GM18868 (cell line): ENCODE data around the gene LRRC8E.

Experiments
- ATAC-seq: cut with Tn5 transposase; IDR thresholded peaks from one replicate; pipeline ENCODE4 v1.9.1; 2021; ENCODE audit warnings: mild to moderate bottlenecking, moderate library complexity; ENCODE audit not compliant: unreplicated experiment

The LRRC8E gene

DNA sequence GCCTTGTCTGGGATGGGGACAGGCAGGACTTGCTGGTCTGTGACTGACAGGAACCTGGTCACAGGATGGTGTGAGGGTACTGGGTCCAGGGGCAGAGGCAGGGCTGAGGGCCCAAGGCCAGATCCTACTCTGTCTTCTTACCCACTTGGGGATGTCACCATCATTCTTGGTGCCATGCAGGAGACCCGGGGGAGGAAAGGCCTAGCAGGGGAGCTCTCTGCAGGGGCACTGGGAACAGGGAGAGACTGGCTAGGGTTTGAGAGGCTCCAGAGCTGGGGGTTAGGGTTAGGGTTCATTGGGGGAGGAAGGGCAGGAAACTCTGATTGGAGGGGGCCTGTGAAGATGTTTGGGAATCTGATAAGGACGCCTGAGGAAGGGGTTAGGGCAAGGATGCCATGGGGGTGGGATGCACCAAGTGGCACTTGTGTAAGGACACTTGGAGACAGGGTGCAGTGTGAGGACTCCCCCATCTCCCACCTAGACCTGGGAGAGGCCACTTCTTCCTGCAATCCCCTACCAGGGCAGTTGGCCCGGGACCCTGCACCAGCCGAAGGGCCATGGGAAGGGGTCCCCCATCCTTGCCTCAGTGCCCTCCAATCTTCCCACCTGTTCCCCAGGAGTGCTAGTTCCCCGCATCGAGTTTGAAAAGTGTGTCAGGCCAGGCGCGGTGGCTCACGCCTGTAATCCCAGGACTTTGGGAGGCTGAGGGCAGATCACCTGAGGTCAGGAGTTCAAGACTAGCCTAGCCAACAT, 21.0 kb upstream of the LRRC8E start:
- no peak for ATAC-seq

DNA sequence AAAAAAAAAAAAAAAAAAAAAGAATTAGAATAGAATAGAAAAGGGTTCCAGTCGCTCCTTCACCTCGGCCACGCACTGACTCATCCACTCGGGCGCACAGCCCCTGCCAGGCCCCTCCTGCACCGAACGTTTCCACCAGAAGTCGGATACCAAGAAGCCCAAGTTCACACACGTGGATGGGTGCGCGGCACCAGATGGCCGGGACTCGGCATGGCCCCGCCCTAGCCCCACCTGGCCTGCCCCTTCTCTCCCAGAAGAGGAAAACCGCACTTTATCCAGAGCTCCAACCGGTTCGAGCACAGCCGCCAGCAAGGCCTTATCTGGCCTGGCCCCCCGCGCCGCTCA, 20.0 kb upstream of the LRRC8E start:
- ATAC-seq, result no peak

DNA sequence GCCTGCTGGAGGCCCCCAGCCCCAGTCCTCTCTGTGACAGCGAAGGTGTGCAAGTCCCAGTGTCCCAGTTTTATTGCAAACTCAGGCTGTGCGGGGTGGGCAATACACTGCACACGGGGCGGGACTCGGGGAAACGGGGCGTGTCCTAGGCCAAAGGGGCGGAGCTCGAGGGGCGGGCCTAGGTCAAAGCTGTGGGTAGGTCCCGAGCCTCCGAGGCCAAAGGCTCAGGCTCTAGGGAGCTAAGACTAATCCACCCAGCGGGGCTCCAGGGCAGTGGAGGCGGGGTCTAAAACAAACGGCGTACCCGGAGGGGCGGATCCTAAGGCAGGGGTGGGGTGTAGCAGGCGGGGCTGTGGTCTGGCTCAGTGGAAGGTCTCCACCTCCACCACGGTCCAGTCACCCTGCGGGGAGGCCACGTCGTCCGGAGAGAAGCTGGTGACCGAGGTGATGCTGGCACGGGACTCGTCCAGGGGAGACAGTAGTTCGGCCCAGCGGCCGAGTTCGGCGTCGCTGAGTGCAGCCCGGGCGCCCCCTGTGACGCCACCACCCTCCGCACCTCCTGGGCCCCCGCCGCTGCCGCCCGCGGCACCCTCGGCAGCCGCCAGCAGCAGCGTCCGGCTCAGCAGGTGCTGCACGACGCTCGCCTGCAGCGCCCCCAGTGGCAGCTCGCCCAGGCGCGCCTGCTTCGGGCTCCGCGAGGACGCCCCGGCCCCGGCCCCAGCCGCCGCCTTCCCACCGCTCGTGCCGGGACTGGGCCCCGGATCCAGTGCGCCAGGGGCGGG, 19.4 kb upstream of the LRRC8E start:
- ATAC-seq, result peak; percentile 54

DNA sequence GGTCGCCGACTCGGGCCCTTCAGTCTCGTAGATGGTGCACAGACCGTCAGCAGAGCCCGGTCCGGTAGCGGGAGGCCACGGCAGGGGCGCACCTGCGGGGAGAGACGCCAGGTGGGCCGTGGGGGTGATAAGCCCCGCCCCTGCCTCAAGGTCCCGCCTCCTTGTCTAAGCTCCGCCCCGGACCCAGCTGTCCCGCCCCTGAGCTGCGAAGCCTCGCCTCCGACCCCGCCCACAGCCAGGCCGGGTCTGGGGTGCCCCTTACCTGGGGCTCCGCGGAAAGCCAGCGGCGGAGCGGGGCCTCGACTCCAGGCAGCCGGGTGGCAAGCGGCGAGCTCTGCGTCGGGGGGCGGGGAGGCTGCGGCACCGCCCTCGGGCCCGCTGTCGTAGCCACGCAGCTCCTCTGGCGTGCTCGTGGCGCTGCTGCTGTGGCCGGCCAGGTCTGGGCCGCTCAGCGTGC, 18.8 kb upstream of the LRRC8E start:
- ATAC-seq, result peak; percentile 48

DNA sequence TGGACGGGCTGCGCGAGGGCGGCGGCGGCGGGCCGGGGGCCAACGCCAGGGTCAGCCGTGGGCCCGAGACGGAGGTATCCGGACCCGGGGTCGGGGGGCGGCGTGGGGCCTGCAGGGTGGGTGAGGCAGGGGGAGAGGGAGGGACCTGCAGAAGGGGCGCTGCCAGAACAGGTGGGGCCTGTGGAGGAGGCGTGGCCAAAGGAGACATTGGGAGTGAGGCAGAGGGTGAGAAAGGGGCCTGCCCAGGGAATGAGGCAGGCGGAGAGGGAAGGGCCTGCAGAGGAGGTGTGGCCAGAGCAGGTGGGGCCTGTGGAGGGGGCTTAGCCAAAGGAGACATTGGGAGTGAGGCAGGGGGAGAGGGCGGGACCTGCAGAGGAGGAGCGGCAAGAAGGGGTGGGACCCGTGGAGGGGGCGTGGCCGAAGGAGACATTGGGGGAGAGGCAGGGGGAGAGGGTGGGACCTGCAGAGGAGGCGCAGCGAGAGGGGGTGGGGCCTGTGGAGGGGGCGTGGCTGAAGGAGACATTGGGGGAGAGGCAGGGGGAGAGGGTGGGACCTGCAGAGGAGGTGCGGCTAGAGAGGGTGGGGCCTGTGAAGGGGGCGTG, 18.3 kb upstream of the LRRC8E start:
- no peak for ATAC-seq

DNA sequence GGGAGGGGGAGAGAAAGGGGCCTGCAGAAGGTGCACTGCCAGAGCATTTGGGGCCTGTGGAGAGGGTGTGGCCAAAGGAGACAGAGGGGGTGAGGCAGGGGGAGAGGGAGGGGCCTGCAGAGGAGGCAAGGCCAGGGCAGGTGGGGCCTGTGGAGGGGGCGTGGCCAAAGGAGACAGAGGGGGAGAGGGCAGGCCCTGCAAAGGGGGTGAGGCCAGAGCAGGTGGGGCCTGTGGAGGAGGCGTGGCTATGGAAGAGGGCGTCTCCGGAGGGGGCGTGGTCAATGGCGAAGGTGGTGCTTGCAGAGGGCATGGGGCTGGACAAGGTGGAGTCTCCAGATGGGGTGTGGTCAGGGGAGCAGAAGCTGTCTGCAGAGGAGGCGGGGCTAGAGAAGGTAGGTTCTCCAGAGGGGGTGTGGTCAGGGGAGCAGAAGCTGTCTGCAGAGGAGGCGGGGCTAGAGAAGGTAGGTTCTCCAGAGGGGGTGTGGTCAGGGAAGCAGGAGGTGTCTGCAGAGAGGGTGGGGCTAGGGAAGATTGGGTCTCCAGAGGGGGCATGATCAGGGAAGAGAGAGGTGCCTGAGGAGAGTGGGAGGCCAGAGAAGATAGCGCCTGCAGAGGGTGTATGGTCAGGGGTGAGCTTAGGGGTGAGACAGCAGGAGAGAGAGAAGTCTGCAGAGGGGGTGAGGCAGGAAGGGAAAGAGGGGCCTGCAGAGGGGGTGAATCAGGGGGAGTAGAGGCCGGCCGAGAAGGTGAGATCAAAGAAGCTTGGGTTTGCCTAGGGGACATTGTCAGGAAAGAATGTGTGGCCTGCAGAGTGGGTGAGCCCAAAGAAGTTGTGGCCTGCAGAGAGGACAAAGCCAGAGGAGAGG, 17.5 kb upstream of the LRRC8E start:
- ATAC-seq, result no peak

DNA sequence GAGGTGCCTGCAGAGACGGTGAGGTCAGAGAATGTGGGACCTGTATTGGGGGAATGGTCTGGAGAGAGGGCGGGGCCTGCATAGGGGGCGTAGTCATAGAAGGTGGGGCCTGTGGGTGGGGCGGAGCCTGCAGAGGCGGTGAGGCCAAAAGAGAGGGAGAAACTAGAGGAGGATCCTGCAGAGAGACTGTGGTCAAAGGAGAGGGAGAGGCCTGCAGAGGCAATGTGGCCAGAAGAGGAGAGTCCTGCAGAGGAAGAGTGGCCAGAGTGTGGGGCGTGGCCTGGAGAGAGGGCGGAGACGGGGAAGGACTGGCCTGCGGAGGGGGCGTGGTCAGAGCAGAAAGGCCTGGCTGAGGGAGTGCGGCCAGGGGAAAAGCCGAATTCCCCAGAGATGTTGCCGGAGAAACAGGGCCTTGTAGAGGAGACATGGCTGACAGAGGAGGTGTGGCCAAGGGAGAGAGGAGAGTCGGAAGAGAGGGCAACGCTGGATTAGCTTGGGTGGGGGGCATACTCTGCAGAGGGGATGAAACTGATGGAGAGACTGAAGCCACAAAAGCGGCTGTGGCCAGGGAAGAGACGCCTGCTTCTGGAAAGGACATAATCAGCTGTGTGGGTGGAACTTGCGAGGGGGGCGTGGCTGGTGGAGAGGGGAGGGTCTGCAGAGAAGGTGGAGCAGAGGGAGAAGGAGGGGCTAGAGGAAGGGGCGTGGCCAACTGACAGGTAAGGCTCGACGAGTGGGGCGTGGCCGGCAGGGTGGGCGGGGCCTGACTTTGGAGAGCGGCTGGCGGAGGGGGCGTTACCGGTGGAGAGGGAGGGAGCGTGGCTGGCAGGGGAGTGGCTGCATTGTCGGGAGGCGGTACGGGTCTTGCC, 16.6 kb upstream of the LRRC8E start:
- no peak for ATAC-seq

DNA sequence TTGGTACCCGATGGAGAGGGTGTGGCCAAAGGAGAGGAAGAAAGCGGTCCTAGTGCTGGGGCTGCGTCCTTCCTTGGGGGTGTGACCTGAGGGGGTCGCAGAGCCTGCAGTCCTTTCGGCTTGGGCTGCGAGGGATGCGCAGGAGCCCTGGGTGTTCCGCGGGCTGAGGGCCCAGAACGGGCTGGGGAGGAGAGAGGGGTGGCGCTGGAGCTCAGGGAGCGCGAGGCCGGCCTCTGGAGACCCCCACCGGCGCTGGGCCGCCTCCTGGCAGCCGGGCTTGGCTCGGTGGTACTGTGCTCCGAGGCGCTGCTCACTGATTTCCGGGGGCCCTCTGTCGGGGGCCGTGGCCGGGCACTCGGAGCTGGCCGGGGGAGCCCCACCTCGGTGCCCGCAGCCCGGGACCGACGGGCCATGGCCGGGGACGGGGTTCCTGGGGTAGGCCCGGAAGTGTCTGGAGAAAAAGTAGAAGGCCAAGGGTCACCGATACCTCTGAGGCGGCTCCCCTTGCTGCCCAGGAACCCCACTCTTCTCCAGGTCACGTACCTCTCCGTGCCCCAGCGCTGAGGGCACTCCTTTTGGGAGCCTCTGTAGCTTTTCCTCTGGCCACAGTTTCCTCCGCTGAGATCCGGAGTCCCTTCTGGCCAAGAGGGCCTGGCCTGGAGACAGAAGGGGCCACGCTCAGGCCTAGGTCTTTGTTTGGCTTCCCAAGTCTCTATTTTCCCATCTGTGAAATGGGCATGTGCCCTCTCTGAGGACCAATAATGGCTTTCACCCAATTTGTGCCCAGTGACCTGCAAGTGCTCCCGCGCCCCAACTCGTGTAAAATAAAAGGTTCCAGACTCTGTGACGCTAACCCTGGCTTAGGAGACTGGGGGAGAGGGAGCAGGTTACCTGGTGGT, 15.8 kb upstream of the LRRC8E start:
- ATAC-seq, result no peak

DNA sequence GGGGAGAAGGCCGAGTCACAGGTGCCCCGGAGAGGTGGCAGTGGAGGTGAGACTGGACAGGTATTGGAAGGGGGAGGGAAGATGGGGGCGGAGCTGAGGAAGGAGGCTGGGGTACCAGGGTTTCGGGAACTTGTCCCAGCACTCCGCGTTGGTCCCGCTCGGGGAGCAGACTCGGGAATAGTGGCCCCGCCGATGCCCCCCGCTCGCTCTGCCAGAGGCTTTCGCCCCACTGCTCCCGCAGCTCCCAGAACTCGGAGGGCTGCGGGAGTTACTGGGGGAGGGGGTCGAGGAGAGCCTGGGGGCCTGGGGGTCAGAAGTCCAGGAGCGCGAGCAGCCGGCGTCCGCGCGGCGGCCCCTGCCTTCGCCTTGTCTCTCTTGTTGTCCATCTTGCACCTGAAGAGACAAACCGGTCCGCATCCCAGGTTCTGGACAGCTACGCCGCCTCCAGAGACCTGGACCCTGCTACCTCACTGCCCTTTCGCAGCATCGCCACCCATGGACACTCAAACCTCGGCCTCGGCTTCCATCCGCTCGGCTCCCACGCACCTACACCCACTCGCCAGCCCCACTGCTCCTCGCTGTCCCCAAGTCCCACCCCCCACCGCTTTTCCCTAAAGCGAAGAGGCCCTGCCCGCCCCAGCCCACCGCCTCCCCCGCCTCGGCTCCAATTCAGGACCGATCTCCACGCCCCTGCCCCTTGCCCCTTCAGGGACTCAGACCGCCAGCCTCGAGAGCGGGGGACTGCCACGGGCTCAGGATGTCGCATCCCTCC, 14.8 kb upstream of the LRRC8E start:
- ATAC-seq, result no peak

DNA sequence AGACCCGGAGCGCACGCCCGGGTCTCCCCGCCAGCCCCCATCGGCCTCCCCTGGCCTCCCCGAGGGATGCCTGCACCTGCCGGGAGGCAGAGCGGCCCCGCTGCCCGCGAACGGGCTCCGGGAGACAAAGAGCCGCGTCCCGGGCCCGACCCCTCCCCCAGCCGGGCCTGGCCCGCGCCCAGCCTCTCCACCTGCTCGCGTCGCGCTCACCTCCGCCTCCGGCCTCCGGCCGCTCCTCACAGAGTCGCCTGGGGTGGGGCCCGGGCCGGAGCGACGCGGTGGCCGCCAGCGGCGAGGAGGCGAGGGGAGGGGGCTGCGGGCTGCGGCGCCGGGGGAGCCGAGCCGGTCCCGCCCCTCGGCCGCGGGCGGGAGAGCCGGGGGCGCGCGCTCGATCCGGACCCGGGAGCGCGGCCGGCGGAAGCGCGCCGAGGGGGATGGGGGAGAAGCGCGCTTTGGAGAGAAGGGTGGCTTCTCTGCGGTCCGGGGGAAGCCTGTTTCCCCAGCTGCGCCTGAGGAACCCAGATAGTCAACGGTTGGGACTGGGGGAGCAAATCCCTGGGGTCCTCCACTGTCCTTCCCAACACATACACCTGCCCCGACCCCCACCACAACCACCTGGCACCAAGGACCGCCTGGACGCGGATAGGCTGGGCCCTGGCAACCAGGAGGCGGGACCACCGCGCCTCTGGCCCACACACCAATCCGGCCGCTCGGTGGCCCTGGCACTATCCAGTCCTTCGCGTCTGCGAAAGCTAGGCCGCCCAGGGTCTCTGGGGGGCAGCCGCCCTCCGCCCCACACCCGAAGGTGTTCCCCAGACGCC, 14.0 kb upstream of the LRRC8E start, which contains the start of gene PRR36:
Gene PRR36, minus strand, starts transcription at position 315 of the 821 bp plus-strand sequence. CDS start 701 bp downstream, outside the sequence.
- ATAC-seq, result no peak

DNA sequence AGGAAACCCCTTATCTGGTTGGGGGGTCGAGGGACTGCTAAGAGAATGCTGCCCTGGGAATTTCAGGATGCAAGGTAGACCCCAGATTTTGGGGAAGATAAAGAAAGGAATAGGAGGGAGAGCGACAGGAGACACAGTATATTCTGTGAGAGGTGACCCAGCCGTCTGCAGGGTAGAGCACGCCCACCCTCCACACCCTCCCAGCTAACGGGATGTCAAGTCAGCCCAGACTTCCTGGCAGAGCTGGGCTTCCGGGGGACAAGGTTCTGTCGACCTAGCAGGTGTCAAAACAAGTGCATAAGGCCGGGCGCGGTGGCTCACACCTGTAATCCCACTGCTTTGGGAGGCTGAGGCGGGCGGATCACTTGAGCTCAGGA, 13.4 kb upstream of the LRRC8E start:
- ATAC-seq, result no peak

DNA sequence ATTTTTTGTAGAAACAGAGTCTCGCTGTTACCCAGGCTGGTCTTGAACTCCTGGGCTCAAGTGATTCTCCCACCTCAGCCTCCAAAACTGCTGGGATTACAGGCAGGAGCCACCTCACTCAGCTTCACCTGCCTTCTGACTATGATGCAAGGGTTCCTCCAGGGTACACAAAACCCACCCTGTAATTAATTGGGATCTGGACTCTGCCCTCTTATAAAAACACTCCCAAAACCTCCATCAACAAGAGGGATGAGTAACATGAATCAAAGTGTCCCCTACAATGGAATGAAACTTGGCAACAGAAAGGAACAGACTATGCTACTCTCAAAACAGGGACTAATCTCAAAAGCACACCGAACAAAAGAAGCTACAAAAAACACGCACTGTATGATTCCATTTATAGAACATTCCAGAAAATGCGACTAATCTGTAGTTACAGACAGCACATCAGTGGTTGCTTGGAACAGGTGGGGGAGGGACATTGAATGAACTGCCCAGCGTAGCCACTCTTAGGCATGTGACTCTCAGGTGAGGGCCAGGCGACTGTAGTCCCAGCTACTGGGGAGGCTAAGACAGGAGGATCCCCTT, 11.0 kb upstream of the LRRC8E start:
- no peak for ATAC-seq

DNA sequence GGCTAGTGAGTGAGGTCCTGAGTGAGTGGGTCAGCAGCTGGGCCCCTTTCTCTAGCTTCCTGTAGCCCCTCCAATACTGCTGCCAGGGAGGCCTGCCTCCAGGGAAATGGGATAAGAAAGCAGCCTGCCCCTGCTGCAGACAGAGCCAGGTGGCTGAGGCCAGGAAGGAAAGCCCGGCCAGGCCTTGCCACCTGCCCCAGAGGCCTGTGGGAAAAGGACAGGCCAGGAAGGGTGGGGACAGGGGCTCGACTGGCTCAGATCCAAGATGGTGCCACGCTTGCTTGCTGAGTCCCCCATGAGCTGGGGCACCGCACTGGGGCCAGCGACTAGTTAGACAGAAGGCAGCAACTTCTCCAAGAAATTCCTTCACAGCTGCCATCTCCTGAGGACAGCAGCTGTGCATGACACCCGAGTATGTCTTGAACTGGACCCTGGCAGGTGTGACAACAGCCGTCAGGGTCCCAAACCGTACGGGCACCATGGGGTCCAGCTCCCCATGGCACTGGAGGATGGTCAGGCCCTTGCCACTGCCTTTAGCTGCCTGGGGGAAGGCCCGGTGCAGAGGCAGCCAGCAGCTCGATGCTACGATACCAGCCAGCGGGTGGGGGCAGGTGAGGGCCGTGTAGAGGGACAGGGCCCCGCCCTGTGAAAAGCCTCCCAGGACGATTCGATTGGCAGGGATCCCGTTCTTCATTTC, 9.1 kb upstream of the LRRC8E start:
- ATAC-seq, result no peak

DNA sequence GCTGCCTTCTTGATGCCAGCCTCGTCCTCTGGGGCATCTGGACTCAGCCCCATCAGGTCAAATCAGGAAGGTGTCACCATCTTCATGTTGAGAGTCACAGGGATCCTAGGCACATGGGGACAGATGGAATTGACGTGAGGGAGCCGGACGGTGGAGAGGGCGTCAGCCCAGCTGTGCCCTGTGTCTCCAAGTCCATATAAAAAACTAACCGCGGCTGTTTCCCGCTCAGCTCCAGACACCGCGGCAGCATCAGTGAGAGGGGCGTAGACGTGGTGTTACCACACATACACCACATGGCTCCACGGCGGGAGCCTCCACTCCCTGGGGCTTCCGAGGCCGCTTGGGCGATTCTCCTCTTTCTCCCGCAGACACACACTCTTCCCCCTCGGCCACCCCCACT, 8.5 kb upstream of the LRRC8E start:
- ATAC-seq, result no peak

DNA sequence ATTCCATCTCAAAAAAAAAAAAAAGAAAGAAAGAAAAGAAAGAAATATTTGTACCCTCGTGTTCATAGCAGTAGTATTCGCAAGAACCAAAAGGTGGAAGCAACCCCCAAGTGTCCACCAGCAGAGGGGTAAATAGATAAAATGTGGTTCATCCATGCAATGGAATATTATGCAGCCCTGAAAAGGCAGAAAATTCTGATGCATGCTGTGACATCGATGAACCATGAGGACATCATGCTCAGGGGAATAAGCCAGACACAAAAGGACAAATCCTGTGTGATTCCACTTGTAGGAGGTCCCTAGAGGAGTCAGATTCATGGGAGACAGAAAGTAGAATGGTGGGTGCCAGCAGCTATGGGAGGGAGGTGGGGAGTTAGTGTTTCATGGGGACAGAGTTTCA, 6.4 kb upstream of the LRRC8E start:
- no peak for ATAC-seq

DNA sequence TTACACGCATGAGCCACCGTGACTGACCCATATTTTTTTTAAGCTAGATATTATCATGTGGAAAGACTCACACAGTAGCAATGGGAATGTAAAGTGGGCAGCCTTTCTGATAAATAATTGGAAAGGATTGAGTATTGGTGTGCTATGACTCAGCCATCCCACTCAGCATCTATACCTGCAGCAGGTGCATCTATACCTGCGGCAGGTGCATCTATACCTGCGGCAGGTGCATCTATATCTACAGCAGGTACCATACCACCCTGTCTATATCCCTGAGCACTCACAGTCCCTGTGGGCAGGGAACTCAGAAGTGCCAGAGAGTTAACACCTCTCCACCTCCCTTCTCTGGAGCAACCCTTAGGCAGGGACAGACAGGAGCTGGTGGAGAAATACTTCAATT, 5.2 kb upstream of the LRRC8E start:
- ATAC-seq, result no peak
